SH-SY5Y (cell line): ENCODE measurements around the gene LONP1.

Experiments
- GATA2 ChIP-seq: IDR thresholded peaks from 2 replicates; pipeline ENCODE4 v1.6.1; 2011; ENCODE audit warnings: mild to moderate bottlenecking, low read depth, low read length
- GATA3 ChIP-seq: IDR thresholded peaks from 2 replicates; pipeline ENCODE4 v1.6.1; 2011; ENCODE audit warnings: low read depth, mild to moderate bottlenecking, low read length, moderate library complexity

GRCh38 chr19:5652261-5652660 is 67.7 kb downstream of the LONP1 start:
- TF ChIP-seq GATA2, result no peak
- TF ChIP-seq GATA3, result no peak
